Breast epithelium (tissue), 3 donors: ENCODE data around the gene PRKAR1B.

Experiments used
- POLR2A ChIP-seq: fragments of 450-650 bp; IDR thresholded peaks from one replicate; pipeline ENCODE4 v1.6.1; 2016; ENCODE audit warnings: antibody characterized with exemption, mild to moderate bottlenecking, moderate library complexity
- TF ChIP-seq, protein P1 (sequence below), 3 donors: fragments of 450-650 bp; IDR thresholded peaks; one replicate each; pipeline ENCODE4 v1.5.1; 2016 to 2017; ENCODE audit warnings: antibody characterized with exemption in 3 of 3, mild to moderate bottlenecking in 3 of 3, moderate library complexity in 3 of 3

DNA sequence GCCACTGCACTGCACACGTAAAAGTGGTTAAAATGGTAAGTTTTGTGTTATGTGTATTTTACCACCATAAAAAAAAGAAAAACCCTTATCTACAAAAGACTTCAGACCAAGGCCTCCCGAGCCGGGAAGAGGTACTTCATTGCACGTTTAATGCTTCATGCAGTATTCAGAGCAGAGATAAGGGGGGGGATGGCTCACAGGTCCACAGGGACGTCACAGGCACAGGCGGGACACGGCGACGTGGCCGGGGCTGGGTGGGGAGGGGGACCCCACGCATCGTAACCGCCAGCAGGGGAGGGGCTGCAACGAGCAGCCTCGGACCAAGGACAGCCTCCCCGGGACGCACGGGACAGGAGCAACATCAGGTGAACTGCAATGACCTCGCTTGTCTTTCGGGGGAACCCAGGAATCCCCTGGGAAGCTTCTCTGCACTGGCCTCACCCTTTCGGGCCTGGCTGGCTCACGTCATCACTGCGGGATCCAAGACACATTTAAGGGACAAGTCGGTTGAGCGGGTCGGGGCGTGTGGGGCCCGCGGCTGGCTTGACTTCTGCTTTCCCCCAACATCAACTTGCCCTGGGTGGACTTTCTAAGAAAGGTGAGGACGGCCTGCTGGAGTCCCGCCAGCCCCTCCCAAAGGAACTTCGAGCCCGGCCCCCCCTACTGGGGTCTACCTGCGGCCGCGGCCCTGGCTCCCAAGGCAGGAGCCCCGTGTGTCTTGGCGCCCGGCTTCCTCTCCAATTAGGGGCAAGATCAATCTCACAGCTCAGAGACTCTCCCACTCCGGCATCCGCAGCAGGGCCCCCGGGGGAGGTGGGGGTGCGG, 177.8 kb downstream of the PRKAR1B start:
- TF ChIP-seq, protein P1, sequence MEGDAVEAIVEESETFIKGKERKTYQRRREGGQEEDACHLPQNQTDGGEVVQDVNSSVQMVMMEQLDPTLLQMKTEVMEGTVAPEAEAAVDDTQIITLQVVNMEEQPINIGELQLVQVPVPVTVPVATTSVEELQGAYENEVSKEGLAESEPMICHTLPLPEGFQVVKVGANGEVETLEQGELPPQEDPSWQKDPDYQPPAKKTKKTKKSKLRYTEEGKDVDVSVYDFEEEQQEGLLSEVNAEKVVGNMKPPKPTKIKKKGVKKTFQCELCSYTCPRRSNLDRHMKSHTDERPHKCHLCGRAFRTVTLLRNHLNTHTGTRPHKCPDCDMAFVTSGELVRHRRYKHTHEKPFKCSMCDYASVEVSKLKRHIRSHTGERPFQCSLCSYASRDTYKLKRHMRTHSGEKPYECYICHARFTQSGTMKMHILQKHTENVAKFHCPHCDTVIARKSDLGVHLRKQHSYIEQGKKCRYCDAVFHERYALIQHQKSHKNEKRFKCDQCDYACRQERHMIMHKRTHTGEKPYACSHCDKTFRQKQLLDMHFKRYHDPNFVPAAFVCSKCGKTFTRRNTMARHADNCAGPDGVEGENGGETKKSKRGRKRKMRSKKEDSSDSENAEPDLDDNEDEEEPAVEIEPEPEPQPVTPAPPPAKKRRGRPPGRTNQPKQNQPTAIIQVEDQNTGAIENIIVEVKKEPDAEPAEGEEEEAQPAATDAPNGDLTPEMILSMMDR (IDR thresholded peaks at IDR 0.05) = no peak
- no peak for TF ChIP-seq POLR2A
